ENCODE data around the gene OXSR1.

DNA sequence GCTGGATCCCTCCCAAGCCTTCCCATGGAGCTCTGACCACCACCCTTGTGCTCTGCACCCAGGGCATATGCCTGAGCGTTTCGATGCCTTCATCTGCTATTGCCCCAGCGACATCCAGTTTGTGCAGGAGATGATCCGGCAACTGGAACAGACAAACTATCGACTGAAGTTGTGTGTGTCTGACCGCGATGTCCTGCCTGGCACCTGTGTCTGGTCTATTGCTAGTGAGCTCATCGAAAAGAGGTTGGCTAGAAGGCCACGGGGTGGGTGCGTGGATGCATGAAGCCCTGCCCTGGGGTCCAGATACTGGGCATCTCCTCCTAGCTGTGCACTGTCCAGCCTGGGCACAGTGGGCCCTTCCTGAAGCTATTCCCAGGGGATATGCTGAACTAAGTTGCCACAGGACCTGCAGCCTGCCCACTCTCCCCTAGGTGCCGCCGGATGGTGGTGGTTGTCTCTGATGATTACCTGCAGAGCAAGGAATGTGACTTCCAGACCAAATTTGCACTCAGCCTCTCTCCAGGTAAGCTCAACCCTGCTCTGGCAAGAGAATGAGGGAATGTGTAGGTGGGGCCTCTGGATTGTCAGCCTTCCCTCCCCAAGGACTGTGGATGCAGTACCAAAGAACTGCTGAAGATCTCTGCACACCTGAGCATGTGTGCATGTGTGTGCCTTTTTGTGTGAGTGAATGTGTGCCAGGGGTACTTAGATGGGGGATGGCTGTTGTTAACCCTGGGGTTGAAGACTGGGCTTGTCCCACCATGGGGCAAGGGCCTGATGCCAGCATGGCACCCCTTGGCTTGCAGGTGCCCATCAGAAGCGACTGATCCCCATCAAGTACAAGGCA, 24.8 kb upstream of the OXSR1 start:
- TF ChIP-seq, protein P1, sequence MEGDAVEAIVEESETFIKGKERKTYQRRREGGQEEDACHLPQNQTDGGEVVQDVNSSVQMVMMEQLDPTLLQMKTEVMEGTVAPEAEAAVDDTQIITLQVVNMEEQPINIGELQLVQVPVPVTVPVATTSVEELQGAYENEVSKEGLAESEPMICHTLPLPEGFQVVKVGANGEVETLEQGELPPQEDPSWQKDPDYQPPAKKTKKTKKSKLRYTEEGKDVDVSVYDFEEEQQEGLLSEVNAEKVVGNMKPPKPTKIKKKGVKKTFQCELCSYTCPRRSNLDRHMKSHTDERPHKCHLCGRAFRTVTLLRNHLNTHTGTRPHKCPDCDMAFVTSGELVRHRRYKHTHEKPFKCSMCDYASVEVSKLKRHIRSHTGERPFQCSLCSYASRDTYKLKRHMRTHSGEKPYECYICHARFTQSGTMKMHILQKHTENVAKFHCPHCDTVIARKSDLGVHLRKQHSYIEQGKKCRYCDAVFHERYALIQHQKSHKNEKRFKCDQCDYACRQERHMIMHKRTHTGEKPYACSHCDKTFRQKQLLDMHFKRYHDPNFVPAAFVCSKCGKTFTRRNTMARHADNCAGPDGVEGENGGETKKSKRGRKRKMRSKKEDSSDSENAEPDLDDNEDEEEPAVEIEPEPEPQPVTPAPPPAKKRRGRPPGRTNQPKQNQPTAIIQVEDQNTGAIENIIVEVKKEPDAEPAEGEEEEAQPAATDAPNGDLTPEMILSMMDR (conservative IDR thresholded peaks at IDR 0.05; ENCODE audit: low read length): no peak
- TF ChIP-seq EZH2phosphoT487 (IDR thresholded peaks at IDR 0.05; ENCODE audit: borderline replicate concordance): no peak

All from Loucy (cell line).